Fibroblast of skin of back (primary cell): ENCODE results near the gene AIFM3.
A peak's percentile ranks its signal among the peaks of the same experiment; 100 is the strongest.
"Not testable (repeated sequence)": the region's sequence is repeated elsewhere in the genome, so short reads cannot be mapped to it uniquely, and the experiment has no call there.

Source experiments
- DNase-seq: peaks from one replicate; pipeline ENCODE4 v3.0.0-alpha.2; 2013

The AIFM3 gene

GRCh38 chr22:20940904-20941385, 26.1 kb upstream of the AIFM3 start:
- no peak for DNase-seq

GRCh38 chr22:20942203-20942902, 24.7 kb upstream of the AIFM3 start:
- DNase-seq = not testable (repeated sequence)

- no peak for DNase-seq
Observed at GRCh38 chr22:20943104-20943933, 23.7 kb upstream of the AIFM3 start.

GRCh38 chr22:20944042-20944441, 23.0 kb upstream of the AIFM3 start:
- DNase-seq = no peak

- DNase-seq = no peak
Observed at GRCh38 chr22:20945578-20945934, 21.5 kb upstream of the AIFM3 start.

- peak; percentile 60 for DNase-seq
Observed at GRCh38 chr22:20946080-20946986, 20.7 kb upstream of the AIFM3 start.

GRCh38 chr22:20946991-20947390, 20.1 kb upstream of the AIFM3 start:
- DNase-seq = no peak

DNA sequence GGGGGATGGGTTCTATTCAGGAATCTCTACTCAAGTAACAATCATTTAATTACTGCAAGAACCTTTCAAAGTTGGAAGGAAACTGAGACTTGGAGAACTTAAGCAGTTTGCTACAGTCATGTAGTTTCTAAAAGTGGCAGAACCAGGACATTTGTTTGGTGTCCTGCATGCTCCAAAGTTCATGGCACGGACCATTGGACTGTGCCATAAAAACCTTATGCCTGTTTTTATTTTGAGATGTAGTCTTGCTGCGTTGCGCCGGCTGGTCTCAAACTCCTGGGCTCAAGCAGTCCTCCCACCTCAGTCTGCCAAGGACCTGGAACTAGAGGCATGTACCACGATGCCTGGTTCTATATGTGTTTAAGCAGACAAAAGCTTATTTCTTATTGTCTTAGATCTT, 18.6 kb upstream of the AIFM3 start:
- DNase-seq = no peak

- no peak for DNase-seq
Observed at GRCh38 chr22:20948989-20949388, 18.1 kb upstream of the AIFM3 start.

DNA sequence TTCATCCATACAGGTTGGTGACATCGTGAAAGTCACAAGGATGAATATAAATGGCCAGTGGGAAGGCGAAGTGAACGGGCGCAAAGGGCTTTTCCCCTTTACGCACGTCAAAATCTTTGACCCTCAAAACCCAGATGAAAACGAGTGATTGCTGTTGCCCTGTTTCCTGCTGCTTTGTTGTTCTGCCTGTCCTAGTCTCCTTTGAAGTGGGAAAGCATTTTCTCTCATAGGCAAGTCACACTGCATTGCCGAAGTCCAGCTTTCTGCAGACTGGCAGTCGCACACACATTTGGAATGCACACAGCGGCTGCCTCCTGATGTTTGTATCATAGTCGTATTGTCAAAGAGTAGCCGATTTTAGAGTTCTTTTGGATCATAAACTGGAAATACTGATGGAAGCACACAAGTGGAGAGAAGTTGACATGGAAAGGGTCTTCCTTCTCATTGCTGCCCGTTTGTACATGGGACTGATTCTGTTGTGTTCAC, 17.3 kb upstream of the AIFM3 start:
- DNase-seq = no peak

- DNase-seq = no peak
Observed at GRCh38 chr22:20951151-20951931, 15.7 kb upstream of the AIFM3 start.

DNA sequence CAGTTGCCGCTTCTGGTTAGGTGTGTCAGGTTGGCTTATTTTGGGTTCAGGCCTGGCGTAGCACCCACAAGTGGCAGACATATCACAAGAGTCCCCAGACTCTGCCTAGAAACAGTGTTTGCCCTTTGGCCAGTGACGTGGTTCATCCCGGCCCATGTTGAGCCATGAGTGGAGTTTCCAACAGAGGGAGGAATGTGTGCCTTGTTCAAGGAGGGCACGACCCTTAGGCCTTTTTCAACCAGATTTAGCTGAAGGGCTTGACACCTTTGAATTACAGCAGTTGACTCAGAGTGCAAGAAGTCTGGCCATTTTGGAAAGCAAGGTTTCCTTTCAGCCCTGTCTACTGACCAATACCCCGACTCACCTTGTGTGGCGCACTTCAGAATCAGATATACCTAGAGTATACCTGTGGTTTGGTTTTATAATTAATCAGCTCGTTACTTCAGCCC, 15.1 kb upstream of the AIFM3 start:
- no peak for DNase-seq

DNA sequence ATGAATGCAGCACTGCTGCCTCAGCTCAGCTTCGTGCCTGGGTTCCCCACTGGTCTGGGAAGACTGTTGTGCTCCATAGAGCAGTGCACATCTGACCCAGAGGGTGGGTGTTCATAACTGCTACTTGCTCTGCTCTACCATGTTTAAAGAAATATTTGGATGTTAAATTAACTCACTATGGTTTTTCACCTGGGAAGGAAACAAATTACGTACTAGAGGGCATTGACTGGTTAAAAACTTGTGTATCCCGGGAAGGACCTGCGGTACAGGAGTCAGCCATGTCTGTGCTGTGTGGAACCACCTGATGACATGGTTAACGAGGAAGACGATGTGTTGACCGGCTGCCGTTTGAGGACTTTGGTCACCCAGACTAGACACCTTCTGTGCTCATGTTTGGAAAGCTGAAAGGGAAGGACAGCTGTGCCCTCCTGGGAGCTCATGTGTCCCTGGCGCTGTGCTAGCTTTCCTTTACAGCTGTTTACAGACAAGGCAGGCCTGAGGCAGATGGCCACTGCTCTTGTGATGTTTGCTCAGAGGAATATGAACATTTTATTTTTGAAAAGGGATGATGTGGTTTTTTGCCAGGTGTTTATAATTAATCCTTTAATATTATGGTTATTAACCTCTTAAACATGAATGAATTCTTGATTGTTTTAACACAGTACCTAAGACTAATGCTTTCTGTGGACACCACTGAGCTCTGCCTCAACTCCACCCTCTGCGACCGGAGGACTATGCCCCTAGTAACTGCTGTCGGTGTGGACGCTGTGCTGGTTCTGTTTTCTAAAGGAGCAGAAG, 14.3 kb upstream of the AIFM3 start:
- no peak for DNase-seq

DNA sequence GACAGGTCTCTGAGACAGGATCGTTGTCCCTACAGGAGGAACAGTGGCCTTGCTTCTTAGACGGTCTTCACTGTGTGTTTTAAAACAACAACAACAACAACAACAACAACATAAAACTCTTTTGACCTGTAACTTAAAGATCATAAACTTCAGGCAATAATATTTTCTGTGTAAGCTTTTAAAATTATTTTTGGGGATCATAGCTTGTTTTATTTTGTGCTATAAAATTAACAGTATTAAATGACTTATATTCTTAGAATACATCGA, 13.8 kb upstream of the AIFM3 start:
- DNase-seq = no peak

GRCh38 chr22:20953668-20954500, 13.2 kb upstream of the AIFM3 start:
- no peak for DNase-seq

DNA sequence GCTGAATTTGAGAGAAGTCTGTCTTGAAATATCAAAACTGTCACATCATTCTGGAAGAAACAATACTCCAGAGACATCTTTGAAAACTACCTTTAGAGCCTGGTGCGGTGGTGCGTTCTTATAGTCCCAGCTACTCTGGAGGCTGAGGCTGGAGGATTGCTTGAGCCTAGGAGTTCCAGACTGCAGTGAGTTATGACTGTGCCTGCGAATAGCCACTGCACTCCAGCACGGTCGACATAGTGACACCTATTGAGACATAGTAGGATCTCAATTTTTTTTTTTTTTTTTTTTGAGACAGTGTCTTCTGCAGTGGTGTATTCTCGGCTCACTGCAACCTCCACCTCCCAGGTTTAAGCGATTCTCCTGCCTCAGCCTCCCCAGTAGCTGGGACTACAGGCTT, 11.5 kb upstream of the AIFM3 start:
- no peak for DNase-seq

DNA sequence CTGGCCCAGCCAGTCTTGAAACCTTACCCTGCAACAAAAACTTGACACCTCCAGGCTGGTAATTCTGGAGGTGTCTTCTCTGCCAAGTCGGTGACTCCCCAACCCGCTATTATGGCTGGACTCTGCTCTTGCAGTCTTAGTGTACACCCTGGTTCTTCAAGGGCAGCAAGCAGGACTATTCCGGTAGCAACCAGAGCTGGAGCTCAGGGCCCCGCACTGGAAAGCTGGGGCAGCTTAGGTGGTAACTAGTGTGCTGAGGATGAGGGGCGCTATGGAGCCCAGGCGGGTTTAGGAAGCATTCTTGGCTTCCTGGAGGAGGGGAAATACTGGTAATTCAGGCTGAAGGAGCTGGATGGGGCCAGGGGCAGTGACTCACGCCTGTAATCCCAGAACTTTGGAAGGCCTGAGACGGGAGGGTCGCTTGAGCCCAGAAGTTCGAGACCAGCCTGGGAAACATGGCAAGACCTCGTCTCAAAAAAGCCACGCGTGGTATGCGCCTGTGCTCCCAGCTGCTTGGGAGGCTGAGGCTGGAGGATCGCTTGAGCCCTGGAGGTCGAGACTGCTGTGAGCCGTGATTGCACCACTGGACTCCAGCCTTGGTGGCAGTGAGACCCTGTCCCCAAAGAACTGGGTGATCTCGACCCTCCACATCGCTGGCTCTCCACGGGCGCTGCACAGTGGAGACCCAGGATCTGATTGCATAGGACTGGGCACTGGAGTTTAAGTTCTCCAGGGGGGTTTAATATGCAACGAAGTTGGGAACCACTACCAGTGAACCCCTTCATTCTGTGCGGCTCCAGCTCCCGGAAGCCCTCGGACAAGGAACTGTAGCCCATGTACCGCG, 10.6 kb upstream of the AIFM3 start:
- peak; percentile 32 for DNase-seq

- no peak for DNase-seq
Observed at GRCh38 chr22:20957102-20957682, 9.9 kb upstream of the AIFM3 start.
